IMR-90 (cell line): ENCODE data around the gene MRPS35. TPM values are rescaled to one million over a fixed set of nuclear protein-coding genes. Genes with fewer than 3 reads are reported as not detected.

Source experiments
- ATAC-seq: fragments of 200-7000 bp; cut with Tn5 transposase; 2 replicates; pipeline ENCODE4 v1.9.1; 2020; ENCODE audit warnings: low read depth, mild to moderate bottlenecking, moderate library complexity
- BruUV-seq: library from RNA; stranded (reverse); fragments of 400-500 nt; replicated peaks from 2 replicates; lab custom pipeline; 2021; lab: Mats Ljungman, UMichigan
- CTCF ChIA-PET: fragments of 300-600 bp; formaldehyde crosslinking; extraction: SDS; loops from one replicate; lab custom pipeline; 2021; ENCODE audit warnings: antibody characterized with exemption; lab: Yijun Ruan, JAX
- POLR2A ChIA-PET: fragments of 300-600 bp; sonication (Branson Sonifier 250); formaldehyde crosslinking; loops from one replicate; lab custom pipeline; 2022; ENCODE audit warnings: antibody characterized with exemption; ENCODE audit not compliant: unreplicated experiment; lab: Charles Lee
- DNase-seq: peaks from one replicate; pipeline ENCODE4 v3.0.0; 2013
- H2AFZ ChIP-seq: replicated peaks from 2 replicates; pipeline ENCODE3; 2013; ENCODE audit warnings: low read length, mild to moderate bottlenecking; ENCODE audit not compliant: poor library complexity
- H2AK5ac ChIP-seq: 2 replicates; pipeline ENCODE4 v1.6.1; 2013; ENCODE audit warnings: low read depth, low read length, inconsistent platforms
- H2AK9ac ChIP-seq: replicated peaks from 2 replicates; pipeline ENCODE3; 2013; ENCODE audit warnings: mild to moderate bottlenecking, low read depth, low read length, moderate library complexity; ENCODE audit not compliant: poor library complexity
- H2BK120ac ChIP-seq: 2 replicates; pipeline ENCODE4 v1.6.1; 2013; ENCODE audit warnings: low read depth, low read length, inconsistent platforms
- H2BK15ac ChIP-seq: 3 replicates; pipeline ENCODE4 v1.6.1; 2013; ENCODE audit warnings: low read depth, low read length, inconsistent platforms
- H2BK20ac ChIP-seq: 2 replicates; pipeline ENCODE4 v1.6.1; 2013; ENCODE audit warnings: low read depth, mild to moderate bottlenecking, inconsistent platforms, low read length, moderate library complexity
- H2BK5ac ChIP-seq: 2 replicates; pipeline ENCODE4 v1.6.1; 2013; ENCODE audit warnings: mild to moderate bottlenecking, low read depth, low read length, inconsistent platforms; ENCODE audit not compliant: poor library complexity, severe bottlenecking
- H3K14ac ChIP-seq: replicated peaks from 2 replicates; pipeline ENCODE4 v1.6.1; 2013; ENCODE audit warnings: low read depth, low read length, inconsistent platforms
- H3K18ac ChIP-seq: 2 replicates; pipeline ENCODE4 v1.6.1; 2013; ENCODE audit warnings: low read depth, low read length, control low read depth
- H3K23ac ChIP-seq: 2 replicates; pipeline ENCODE4 v1.6.1; 2013; ENCODE audit warnings: low read depth, low read length, inconsistent platforms
- H3K27ac ChIP-seq: 2 replicates; pipeline ENCODE4 v1.5.1; 2013; ENCODE audit warnings: mild to moderate bottlenecking, control low read depth, low read length; ENCODE audit not compliant: insufficient read depth
- H3K27me3 ChIP-seq: 2 replicates; pipeline ENCODE4 v1.6.1; 2013; ENCODE audit warnings: low read length; ENCODE audit not compliant: control insufficient read depth, insufficient read depth
- H3K36me3 ChIP-seq: 2 replicates; pipeline ENCODE4 v1.6.1; 2013; ENCODE audit warnings: low read length, mixed read lengths; ENCODE audit not compliant: control insufficient read depth, insufficient read depth
- H3K4ac ChIP-seq: 2 replicates; pipeline ENCODE4 v1.6.1; 2013; ENCODE audit warnings: low read depth, low read length, inconsistent platforms
- H3K4me1 ChIP-seq: 2 replicates; pipeline ENCODE4 v1.6.1; 2013; ENCODE audit warnings: low read length, mixed read lengths; ENCODE audit not compliant: control insufficient read depth, insufficient read depth
- H3K4me2 ChIP-seq: 2 replicates; pipeline ENCODE4 v1.6.1; 2013; ENCODE audit warnings: low read depth, mild to moderate bottlenecking, control low read depth, low read length, moderate library complexity
- H3K4me3 ChIP-seq: 2 replicates; pipeline ENCODE4 v1.5.1; 2013; ENCODE audit warnings: low read depth, mild to moderate bottlenecking, control low read depth, low read length, moderate library complexity; ENCODE audit not compliant: insufficient read depth
- H3K56ac ChIP-seq: 2 replicates; pipeline ENCODE4 v1.6.1; 2013; ENCODE audit warnings: low read length, inconsistent platforms; ENCODE audit not compliant: insufficient read depth; ENCODE audit errors: extremely low read depth
- H3K79me1 ChIP-seq, 2 experiments: 2 replicates each; pipeline ENCODE4 v1.6.1; 2013; ENCODE audit warnings: low read length in 2 of 2, inconsistent platforms in 1 of 2, low read depth in 1 of 2
- H3K9ac ChIP-seq: 2 replicates; pipeline ENCODE4 v1.6.1; 2013; ENCODE audit warnings: low read depth, low read length, control low read depth
- H3K9me1 ChIP-seq: 2 replicates; pipeline ENCODE4 v1.6.1; 2013; ENCODE audit warnings: low read length, inconsistent platforms; ENCODE audit not compliant: insufficient read depth
- H3K9me3 ChIP-seq: 2 replicates; pipeline ENCODE4 v1.6.1; 2013; ENCODE audit warnings: low read length; ENCODE audit not compliant: control insufficient read depth, insufficient read depth
- H4K20me1 ChIP-seq: 2 replicates; pipeline ENCODE4 v1.6.1; 2013; ENCODE audit warnings: low read length, inconsistent platforms; ENCODE audit not compliant: insufficient read depth
- H4K5ac ChIP-seq: 2 replicates; pipeline ENCODE4 v1.6.1; 2013; ENCODE audit warnings: mild to moderate bottlenecking, low read depth, low read length, control low read depth
- H4K8ac ChIP-seq, 2 experiments: 2 replicates each; pipeline ENCODE4 v1.6.1; 2013; ENCODE audit warnings: low read depth in 2 of 2, low read length in 2 of 2, control low read depth in 1 of 2, inconsistent platforms in 1 of 2
- H4K91ac ChIP-seq: 2 replicates; pipeline ENCODE4 v1.6.1; 2013; ENCODE audit warnings: low read depth, low read length, inconsistent platforms; ENCODE audit not compliant: insufficient read depth
- BHLHE40 ChIP-seq: fragments of 150-350 bp; IDR thresholded peaks from 2 replicates; pipeline ENCODE4 v1.6.1; 2016; ENCODE audit warnings: mild to moderate bottlenecking, low read depth, low read length
- CEBPB ChIP-seq: IDR thresholded peaks from 2 replicates; pipeline ENCODE4 v1.6.1; 2012; ENCODE audit warnings: low read depth, low read length, improper control_type of control experiment
- CHD1 ChIP-seq: IDR thresholded peaks from 2 replicates; pipeline ENCODE4 v1.6.1; 2012; ENCODE audit warnings: low read depth, low read length, improper control_type of control experiment
- CTCF ChIP-seq: conservative IDR thresholded peaks from 2 replicates; pipeline ENCODE4 v1.5.1; 2012; ENCODE audit warnings: mild to moderate bottlenecking, low read depth, low read length, improper control_type of control experiment
- FOS ChIP-seq: fragments of 150-350 bp; IDR thresholded peaks from 2 replicates; pipeline ENCODE4 v1.6.1; 2016; ENCODE audit warnings: low read depth, low read length
- MAFK ChIP-seq: IDR thresholded peaks from 2 replicates; pipeline ENCODE4 v1.6.1; 2012; ENCODE audit warnings: low read depth, low read length, improper control_type of control experiment
- NFE2L2 ChIP-seq: fragments of 150-350 bp; IDR thresholded peaks from 2 replicates; pipeline ENCODE4 v1.6.1; 2016; ENCODE audit warnings: low read depth, mild to moderate bottlenecking, low read length
- POLR2A ChIP-seq: IDR thresholded peaks from 2 replicates; pipeline ENCODE4 v1.6.1; 2012; ENCODE audit warnings: mild to moderate bottlenecking, low read depth, low read length
- RAD21 ChIP-seq: IDR thresholded peaks from 2 replicates; pipeline ENCODE4 v1.6.1; 2012; ENCODE audit warnings: low read length, improper control_type of control experiment
- RCOR1 ChIP-seq: IDR thresholded peaks from 2 replicates; pipeline ENCODE4 v1.6.1; 2012; ENCODE audit warnings: mild to moderate bottlenecking, low read length, improper control_type of control experiment; ENCODE audit not compliant: insufficient replicate concordance
- SMC3 ChIP-seq: fragments of 150-350 bp; IDR thresholded peaks from 2 replicates; pipeline ENCODE4 v1.6.1; 2016; ENCODE audit warnings: low read depth, mild to moderate bottlenecking, antibody characterized with exemption, low read length, moderate library complexity
- USF2 ChIP-seq: fragments of 150-350 bp; IDR thresholded peaks from 2 replicates; pipeline ENCODE4 v1.6.1; 2017; ENCODE audit warnings: mild to moderate bottlenecking, antibody characterized with exemption, low read length, low read depth
- WGBS, 2 experiments: methylation state at CpG; one replicate each; pipeline versions ENCODE4 v1.1.5 to v1.1.7; 2013; ENCODE audit warnings: missing lambda C conversion rate in 2 of 2; ENCODE audit not compliant: insufficient read length in 1 of 2; ENCODE audit errors: extremely low coverage in 2 of 2; 5-methylcytosine and 5-hydroxymethylcytosine counted together
- dilution Hi-C: fragments of 300-500 bp; cut with HindIII; formaldehyde crosslinking; loops from one replicate; pipeline ENCODE4 v1.14.3; 2018; ENCODE audit warnings: low sequenced_read_pairs; ENCODE audit not compliant: unreplicated experiment
- in situ Hi-C: fragments of 300-500 bp; cut with MboI; formaldehyde crosslinking; loops from 3 replicates; pipeline ENCODE4 v1.14.3; 2019; ENCODE audit warnings: low sequenced_read_pairs, inconsistent platforms, mixed read lengths
- intact Hi-C: fragments of 100-400 bp; cut with micrococcal nuclease; formaldehyde crosslinking; loops from 2 replicates; pipeline ENCODE4 v1.10.0; 2022
- polyA plus RNA-seq, 3 experiments: library from polyadenylated mRNA; depleted of rRNA; stranded (reverse); fragments of >200 nt; gene quantifications; 2 replicates each; pipeline ENCODE4 v1.2.3, GENCODE V29; 2012; ENCODE audit warnings: low replicate concordance in 1 of 3
- total RNA-seq: library from RNA; depleted of rRNA; stranded (reverse); fragments of >200 nt; gene quantifications from 2 replicates; pipeline ENCODE4 v1.2.3, GENCODE V29; 2012

MRPS35 gene
- total and polyA plus RNA-seq, 2 of the 4 experiments (the other 2 are of a cell fraction) = 27.4 to 40.1 TPM

DNA sequence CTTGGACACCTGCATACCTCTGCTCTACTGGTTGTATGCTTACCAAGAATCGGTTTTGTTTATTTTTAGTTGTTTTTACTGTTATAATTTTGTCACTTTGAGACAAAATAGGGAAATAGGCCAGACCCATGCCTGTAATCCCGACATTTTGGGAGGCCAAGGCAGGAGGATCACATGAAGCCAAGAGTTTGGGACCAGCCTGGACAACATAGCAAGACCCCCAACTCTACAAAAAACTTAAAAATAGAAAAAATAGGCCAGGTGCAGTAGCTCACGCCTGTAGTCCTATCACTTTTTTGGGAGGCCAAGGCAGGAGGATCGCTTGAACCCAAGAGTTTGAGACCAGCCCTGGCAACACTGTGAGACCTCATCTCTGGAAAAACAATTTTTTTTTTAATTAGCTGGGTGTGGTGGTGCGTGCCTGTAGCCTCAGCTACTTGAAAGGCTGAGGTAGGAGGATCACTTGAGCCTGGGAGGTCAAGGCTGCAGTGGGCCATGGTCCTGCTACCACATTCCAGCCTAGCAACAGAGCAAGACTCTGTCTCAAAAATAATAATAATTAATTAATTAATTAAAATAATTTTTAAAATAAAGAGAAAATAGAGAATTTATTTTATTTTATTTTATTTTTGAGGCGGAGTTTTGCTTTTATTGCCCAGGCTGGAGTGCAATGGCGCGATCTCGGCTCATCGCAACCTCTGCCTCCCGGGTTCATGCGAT is 1.3 kb upstream of the MRPS35 start (continued):
- no peak for TF ChIP-seq SMC3

- no TSS peak for BruUV-seq
- Histone ChIP-seq H3K9me1 (peaks cover 9% of the 10 kb centered on the region; the same call in 1 of the 2 replicates), H3K23ac (peak overlapping the region; percentile 94), H4K5ac (peak overlapping the region; percentile 82), H4K8ac (peak overlapping the region; percentile 84 to 97), H3K36me3 (no peaks in the 10 kb centered on the region), H4K91ac (peak overlapping the region; percentile 92), H3K27me3 (no peaks in the 10 kb centered on the region), H2BK120ac (peak overlapping the region; percentile 62), H3K4me1 (peaks cover 2% of the 10 kb centered on the region; the same call in 1 of the 2 replicates), H2AK9ac (no peak overlapping the region), H3K18ac (peak overlapping the region; percentile 88), H3K14ac (peak overlapping the region; percentile 99), H3K9ac (peak overlapping the region; percentile 94), H2BK20ac (no peak overlapping the region), H2AFZ (peak overlapping the region; percentile 97), H2AK5ac (peak overlapping the region; percentile 16; the same call in 1 of the 2 replicates), H3K4ac (peak overlapping the region; percentile 87), H3K79me1 (peaks cover 12 to 38% of the 10 kb centered on the region in 2 experiments), H3K4me3 (peak overlapping the region; percentile 74), H2BK15ac (peak overlapping the region; percentile 79; the same call in 2 of the 3 replicates), H3K56ac (peak overlapping the region; percentile 87), H3K4me2 (peak overlapping the region; percentile 87), H4K20me1 (peaks cover 7% of the 10 kb centered on the region; the same call in 1 of the 2 replicates), H3K9me3 (no peaks in the 10 kb centered on the region), H3K27ac (peak overlapping the region; percentile 93), H2BK5ac (peak overlapping the region; percentile 85)
- in situ Hi-C loops = no loop called here
- WGBS, 2 experiments = 40% methylated on average over 4 of the region's 24 CpGs; no CpG with 5 or more reads in 1 of the 2 experiments
- dilution Hi-C loops = no loop called here
- intact Hi-C loops = no loop called here
- CTCF ChIA-PET = no interaction called here
- peak; percentile 58 for ATAC-seq
- peak; percentile 61 for DNase-seq
- POLR2A ChIA-PET = no interaction called here
- TF ChIP-seq SMC3 = no peak
- TF ChIP-seq CTCF = no peak
- no peak for TF ChIP-seq CHD1
- TF ChIP-seq NFE2L2 = no peak
- no peak for TF ChIP-seq POLR2A
- no peak for TF ChIP-seq BHLHE40
- no peak for TF ChIP-seq FOS
- TF ChIP-seq RCOR1 = no peak
- TF ChIP-seq MAFK = no peak
- no peak for TF ChIP-seq RAD21
- no peak for TF ChIP-seq CEBPB
- no peak for TF ChIP-seq USF2
Observed at GRCh38 chr12:27709932-27710591, 570 bp upstream of the MRPS35 start.
